HFFc6 (cell line): Measurements from ENCODE around the gene RBFOX2. TPM values are rescaled to one million over a fixed set of nuclear protein-coding genes. Genes with fewer than 3 reads are reported as not detected.

ENCODE experiments used
- DNase-seq: peaks from one replicate; pipeline ENCODE4 v3.0.0-alpha.2; 2018
- H3K27ac Mint-ChIP-seq: 2 replicates; pipeline ENCODE4 v1.8.0; 2020; ENCODE audit warnings: mild to moderate bottlenecking, mixed read lengths
- H3K27me3 Mint-ChIP-seq: 2 replicates; pipeline ENCODE4 v1.8.0; 2021; ENCODE audit warnings: mild to moderate bottlenecking, moderate library complexity, mixed read lengths; ENCODE audit not compliant: insufficient read depth
- H3K36me3 Mint-ChIP-seq: 2 replicates; pipeline ENCODE4 v1.8.0; 2021; ENCODE audit warnings: low read depth, mixed read lengths
- H3K4me1 Mint-ChIP-seq: 2 replicates; pipeline ENCODE4 v1.8.0; 2020; ENCODE audit warnings: low read depth, mixed read lengths
- H3K4me3 Mint-ChIP-seq: 2 replicates; pipeline ENCODE4 v1.8.0; 2020; ENCODE audit warnings: mild to moderate bottlenecking, moderate library complexity, mixed read lengths
- H3K9me3 Mint-ChIP-seq: 2 replicates; pipeline ENCODE4 v1.8.0; 2020; ENCODE audit warnings: mild to moderate bottlenecking, mixed read lengths
- CTCF ChIP-seq: fragments of 200-600 bp; sonication (generic); IDR thresholded peaks from 2 replicates; pipeline ENCODE4 v1.5.0; 2021; ENCODE audit warnings: antibody characterized with exemption, mild to moderate bottlenecking
- total RNA-seq, 6 experiments: library from RNA; stranded (reverse); fragmentation: NEBNext Ultra II Directional; extraction: Animal tissue kit (Norgen Biotek cat#: 25700); gene quantifications; 2 replicates in 1 of 6; 3 replicates in 5 of 6; pipeline ENCODE4 v1.2.3, GENCODE V29; 2021

RBFOX2 gene
- total RNA-seq, 6 experiments from 2014 or later: 139 to 165 (median 155) TPM

- peaks cover 12% of the 10 kb centered on the region; the same call in 1 of the 2 replicates for H3K36me3 Mint-ChIP-seq
- H3K4me3 Mint-ChIP-seq: peak overlapping the region; percentile 97
- no peaks in the 10 kb centered on the region for H3K9me3 Mint-ChIP-seq
- peak overlapping the region; percentile 92 for H3K27ac Mint-ChIP-seq
- TF ChIP-seq CTCF: no peak
- H3K4me1 Mint-ChIP-seq: peaks cover 62% of the 10 kb centered on the region
- DNase-seq: peak; percentile 81
- H3K27me3 Mint-ChIP-seq: peaks cover 2% of the 10 kb centered on the region
These were observed 192.5 kb downstream of the RBFOX2 start for GRCh38 chr22:35835998-35836691.

DNA sequence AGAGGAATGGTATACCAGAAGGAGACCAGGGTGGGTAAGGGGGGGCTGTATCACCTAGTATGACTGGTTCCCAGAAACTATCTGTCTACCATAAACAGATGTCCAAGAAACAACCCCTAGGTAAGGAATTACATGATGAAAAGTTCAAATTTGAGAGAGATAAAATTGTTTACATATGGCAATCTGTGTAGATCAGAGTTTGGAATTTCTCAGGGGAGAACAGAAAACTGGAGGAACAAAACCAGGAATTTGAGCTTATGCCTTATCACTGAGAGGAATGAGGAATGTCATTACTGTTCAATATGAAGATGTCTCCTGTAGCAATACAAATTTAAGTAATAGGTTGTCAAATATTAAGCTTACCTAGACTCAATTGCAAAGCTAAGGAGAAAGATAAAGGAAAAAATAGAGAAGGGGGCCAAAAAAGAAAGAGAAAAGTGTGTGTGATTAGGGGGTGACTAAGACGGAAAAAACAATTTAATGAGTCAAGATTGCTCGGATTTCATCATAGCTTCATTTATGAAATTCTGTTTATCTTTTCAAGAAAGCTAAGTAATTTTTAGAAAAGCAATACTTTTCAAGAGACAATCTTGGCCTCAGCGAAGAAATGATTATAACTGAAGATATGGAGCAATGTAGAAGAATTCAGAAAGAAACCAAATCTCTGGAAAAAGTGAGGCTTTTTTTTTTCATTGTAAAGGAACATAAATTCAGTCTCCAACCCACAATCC, 193.2 kb downstream of the RBFOX2 start:
- Mint-ChIP-seq H3K27ac (peak overlapping the region; percentile 92), H3K9me3 (no peaks in the 10 kb centered on the region), H3K4me1 (peaks cover 58% of the 10 kb centered on the region), H3K36me3 (peaks cover 12% of the 10 kb centered on the region; the same call in 1 of the 2 replicates), H3K27me3 (peaks cover 2% of the 10 kb centered on the region), H3K4me3 (peak overlapping the region; percentile 97)
- DNase-seq: peak; percentile 3
- no peak for TF ChIP-seq CTCF

DNA sequence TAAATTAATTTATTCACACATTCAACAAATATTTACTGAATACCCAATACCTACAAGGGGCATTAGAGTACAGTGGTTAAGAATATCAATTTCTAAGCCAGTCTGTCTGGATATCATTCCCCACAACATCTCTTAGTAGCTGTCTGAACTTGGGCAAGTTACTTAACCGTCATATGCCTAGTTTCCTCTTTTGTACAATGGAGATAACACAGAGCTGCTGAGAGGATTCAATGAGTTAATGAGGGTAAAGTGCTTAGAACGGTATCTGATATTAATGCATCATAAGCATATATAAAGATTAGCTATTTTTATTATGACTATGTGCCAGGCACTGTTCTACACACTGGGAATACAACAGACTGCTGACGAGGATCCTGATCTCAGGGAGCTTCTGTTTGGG, 194.6 kb downstream of the RBFOX2 start:
- Mint-ChIP-seq H3K27ac (peak overlapping the region; percentile 92), H3K4me1 (peaks cover 72% of the 10 kb centered on the region), H3K4me3 (peak overlapping the region; percentile 97)

DNA sequence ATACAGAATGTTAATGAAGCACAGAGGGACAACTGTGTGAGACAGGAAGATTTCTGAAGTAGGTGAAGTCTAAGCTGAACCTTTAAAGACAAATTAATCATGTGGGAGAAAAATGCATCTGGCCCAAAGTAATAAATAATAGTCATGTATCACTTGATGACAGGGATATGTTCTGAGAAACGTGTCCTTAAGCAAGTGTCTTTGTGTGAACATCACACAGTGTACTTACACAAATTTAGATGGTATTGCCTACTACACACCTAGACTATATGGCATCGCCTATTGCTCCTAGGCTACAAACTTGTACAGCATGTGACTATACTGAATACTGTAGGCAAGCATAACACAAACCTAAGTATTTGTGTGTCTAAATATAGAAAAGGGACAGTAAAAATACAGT, 198.3 kb downstream of the RBFOX2 start:
- H3K4me1 Mint-ChIP-seq: peaks cover 66% of the 10 kb centered on the region
- no peak overlapping the region for H3K27ac Mint-ChIP-seq
- DNase-seq: no peak
- H3K36me3 Mint-ChIP-seq: peaks cover 21% of the 10 kb centered on the region
- peaks cover 3% of the 10 kb centered on the region for H3K27me3 Mint-ChIP-seq
- no peak overlapping the region for H3K4me3 Mint-ChIP-seq
- TF ChIP-seq CTCF: no peak
- no peaks in the 10 kb centered on the region for H3K9me3 Mint-ChIP-seq

More for the DNA sequence above, 194.6 kb downstream of the RBFOX2 start:
- Mint-ChIP-seq H3K36me3 (peaks cover 18% of the 10 kb centered on the region; the same call in 1 of the 2 replicates), H3K27me3 (peaks cover 2% of the 10 kb centered on the region), H3K9me3 (no peaks in the 10 kb centered on the region)
- no peak for TF ChIP-seq CTCF
- no peak for DNase-seq

- no peak for TF ChIP-seq CTCF
- H3K27ac Mint-ChIP-seq: no peak overlapping the region
These were observed 204.4 kb downstream of the RBFOX2 start for GRCh38 chr22:35824256-35824655.

More at GRCh38 chr22:35824256-35824655, 204.4 kb downstream of the RBFOX2 start:
- Mint-ChIP-seq H3K27me3 (peaks cover 2% of the 10 kb centered on the region; the same call in 1 of the 2 replicates), H3K36me3 (peaks cover 37% of the 10 kb centered on the region), H3K4me3 (no peak overlapping the region), H3K4me1 (peaks cover 59% of the 10 kb centered on the region), H3K9me3 (no peaks in the 10 kb centered on the region)
- no peak for DNase-seq
